Panc1 (cell line): Measurements from ENCODE around the gene SPOUT1.

Experiments used
- POLR2AphosphoS5 ChIP-seq: IDR thresholded peaks from 2 replicates; pipeline ENCODE4 v1.6.1; 2012; ENCODE audit warnings: mild to moderate bottlenecking, low read depth, low read length, moderate library complexity
- TCF7L2 ChIP-seq: IDR thresholded peaks from 2 replicates; pipeline ENCODE4 v1.6.1; 2011; ENCODE audit warnings: mild to moderate bottlenecking, low read depth, low read length, inconsistent platforms
- TF ChIP-seq, protein P1 (sequence below), 2 experiments: IDR thresholded peaks; 2 replicates each; pipeline ENCODE4 v1.6.1; 2011 to 2012; ENCODE audit warnings: low read depth in 2 of 2, control low read depth in 1 of 2, low read length in 1 of 2, mild to moderate bottlenecking in 1 of 2, moderate library complexity in 1 of 2; ENCODE audit not compliant: insufficient read depth in 1 of 2
- TF ChIP-seq, protein P2 (sequence below): fragments of 450-650 bp; IDR thresholded peaks from 2 replicates; pipeline ENCODE4 v1.5.1; 2017; ENCODE audit warnings: mild to moderate bottlenecking

- TF ChIP-seq, protein P1, sequence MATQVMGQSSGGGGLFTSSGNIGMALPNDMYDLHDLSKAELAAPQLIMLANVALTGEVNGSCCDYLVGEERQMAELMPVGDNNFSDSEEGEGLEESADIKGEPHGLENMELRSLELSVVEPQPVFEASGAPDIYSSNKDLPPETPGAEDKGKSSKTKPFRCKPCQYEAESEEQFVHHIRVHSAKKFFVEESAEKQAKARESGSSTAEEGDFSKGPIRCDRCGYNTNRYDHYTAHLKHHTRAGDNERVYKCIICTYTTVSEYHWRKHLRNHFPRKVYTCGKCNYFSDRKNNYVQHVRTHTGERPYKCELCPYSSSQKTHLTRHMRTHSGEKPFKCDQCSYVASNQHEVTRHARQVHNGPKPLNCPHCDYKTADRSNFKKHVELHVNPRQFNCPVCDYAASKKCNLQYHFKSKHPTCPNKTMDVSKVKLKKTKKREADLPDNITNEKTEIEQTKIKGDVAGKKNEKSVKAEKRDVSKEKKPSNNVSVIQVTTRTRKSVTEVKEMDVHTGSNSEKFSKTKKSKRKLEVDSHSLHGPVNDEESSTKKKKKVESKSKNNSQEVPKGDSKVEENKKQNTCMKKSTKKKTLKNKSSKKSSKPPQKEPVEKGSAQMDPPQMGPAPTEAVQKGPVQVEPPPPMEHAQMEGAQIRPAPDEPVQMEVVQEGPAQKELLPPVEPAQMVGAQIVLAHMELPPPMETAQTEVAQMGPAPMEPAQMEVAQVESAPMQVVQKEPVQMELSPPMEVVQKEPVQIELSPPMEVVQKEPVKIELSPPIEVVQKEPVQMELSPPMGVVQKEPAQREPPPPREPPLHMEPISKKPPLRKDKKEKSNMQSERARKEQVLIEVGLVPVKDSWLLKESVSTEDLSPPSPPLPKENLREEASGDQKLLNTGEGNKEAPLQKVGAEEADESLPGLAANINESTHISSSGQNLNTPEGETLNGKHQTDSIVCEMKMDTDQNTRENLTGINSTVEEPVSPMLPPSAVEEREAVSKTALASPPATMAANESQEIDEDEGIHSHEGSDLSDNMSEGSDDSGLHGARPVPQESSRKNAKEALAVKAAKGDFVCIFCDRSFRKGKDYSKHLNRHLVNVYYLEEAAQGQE (IDR thresholded peaks at IDR 0.05; ENCODE audit: insufficient read depth in 1 of 2, low read depth in 2 of 2, low read length in 1 of 2) = no peak
- TF ChIP-seq, protein P2, sequence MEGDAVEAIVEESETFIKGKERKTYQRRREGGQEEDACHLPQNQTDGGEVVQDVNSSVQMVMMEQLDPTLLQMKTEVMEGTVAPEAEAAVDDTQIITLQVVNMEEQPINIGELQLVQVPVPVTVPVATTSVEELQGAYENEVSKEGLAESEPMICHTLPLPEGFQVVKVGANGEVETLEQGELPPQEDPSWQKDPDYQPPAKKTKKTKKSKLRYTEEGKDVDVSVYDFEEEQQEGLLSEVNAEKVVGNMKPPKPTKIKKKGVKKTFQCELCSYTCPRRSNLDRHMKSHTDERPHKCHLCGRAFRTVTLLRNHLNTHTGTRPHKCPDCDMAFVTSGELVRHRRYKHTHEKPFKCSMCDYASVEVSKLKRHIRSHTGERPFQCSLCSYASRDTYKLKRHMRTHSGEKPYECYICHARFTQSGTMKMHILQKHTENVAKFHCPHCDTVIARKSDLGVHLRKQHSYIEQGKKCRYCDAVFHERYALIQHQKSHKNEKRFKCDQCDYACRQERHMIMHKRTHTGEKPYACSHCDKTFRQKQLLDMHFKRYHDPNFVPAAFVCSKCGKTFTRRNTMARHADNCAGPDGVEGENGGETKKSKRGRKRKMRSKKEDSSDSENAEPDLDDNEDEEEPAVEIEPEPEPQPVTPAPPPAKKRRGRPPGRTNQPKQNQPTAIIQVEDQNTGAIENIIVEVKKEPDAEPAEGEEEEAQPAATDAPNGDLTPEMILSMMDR = no peak
- no peak for TF ChIP-seq POLR2AphosphoS5
- no peak for TF ChIP-seq TCF7L2
Observed at GRCh38 chr9:128835246-128836210, 5.9 kb upstream of the SPOUT1 start.
